GM18873 (cell line): Measurements from ENCODE around the gene ARID3B.
"Not testable (repeated sequence)": the region's sequence is repeated elsewhere in the genome, so short reads cannot be mapped to it uniquely, and the experiment has no call there.

ENCODE experiments used
- ATAC-seq: cut with Tn5 transposase; IDR thresholded peaks from one replicate; pipeline ENCODE4 v1.9.1; 2021; ENCODE audit warnings: mild to moderate bottlenecking, moderate library complexity, moderate number of reproducible peaks; ENCODE audit not compliant: unreplicated experiment, low FRiP score

The ARID3B gene, protein sequence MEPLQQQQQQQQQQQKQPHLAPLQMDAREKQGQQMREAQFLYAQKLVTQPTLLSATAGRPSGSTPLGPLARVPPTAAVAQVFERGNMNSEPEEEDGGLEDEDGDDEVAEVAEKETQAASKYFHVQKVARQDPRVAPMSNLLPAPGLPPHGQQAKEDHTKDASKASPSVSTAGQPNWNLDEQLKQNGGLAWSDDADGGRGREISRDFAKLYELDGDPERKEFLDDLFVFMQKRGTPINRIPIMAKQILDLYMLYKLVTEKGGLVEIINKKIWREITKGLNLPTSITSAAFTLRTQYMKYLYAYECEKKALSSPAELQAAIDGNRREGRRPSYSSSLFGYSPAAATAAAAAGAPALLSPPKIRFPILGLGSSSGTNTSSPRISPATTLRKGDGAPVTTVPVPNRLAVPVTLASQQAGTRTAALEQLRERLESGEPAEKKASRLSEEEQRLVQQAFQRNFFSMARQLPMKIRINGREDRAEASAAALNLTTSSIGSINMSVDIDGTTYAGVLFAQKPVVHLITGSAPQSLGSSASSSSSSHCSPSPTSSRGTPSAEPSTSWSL

DNA sequence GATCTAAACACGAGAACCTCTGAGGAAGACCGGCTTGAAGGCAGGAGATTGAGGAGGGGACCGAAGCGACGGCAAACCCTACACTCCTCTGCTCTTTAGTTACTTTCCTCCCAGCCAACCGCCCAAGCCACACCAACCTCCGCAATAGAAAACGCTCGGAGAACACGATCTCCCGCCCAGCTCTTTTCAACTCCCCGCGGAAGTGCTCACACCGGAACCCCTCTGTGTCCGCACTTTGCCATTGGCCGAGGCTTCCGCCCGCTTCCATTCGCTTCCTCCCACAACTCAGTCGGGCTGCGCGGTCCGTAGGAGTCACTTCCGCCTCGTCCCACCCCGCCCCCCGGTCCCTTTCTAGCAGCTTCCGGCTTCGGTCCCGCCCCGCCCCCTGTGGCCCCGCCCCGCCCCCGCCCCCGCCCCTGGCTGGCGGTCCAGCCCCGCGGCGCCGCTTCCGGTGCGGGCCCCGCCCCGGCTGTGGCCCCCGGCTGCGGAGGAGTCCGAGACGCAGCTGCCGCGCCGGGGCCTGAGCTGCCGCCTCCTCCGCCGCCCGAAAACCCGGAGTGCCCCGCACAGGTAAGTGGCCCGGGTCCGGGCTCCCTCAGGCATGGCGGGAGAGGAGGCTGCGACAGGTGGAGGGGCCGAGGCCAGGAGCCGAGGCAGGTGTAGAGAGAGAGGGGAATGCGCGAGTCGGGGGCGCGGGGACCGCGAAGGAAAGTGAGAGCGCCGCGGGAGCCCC, at the start of gene ARID3B:
Gene ARID3B (plus strand): TSS at position 460 of the 733 bp plus-strand sequence. CDS start 2,717 bp downstream, outside the sequence.
- ATAC-seq, result peak; percentile 79

DNA sequence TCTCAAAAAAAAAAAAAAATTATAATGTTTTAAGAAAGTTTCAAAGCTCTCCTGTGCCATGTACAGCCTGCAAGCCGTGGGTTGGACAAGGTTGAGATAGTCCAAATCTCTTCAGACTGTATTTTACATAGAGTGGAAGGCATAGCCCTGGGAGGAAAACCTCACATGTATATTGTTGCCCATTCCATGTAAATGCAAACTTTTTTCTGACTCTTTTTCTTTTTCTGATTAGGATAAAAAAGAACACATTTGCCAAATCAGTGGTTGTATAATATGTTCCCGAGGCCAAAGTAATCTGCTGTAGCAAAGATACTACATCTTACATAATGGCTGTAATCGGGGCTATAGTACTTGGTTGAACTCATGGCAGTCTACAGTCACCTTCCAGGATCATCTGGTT, 44.4 kb upstream of the ARID3B start:
- no peak for ATAC-seq

DNA sequence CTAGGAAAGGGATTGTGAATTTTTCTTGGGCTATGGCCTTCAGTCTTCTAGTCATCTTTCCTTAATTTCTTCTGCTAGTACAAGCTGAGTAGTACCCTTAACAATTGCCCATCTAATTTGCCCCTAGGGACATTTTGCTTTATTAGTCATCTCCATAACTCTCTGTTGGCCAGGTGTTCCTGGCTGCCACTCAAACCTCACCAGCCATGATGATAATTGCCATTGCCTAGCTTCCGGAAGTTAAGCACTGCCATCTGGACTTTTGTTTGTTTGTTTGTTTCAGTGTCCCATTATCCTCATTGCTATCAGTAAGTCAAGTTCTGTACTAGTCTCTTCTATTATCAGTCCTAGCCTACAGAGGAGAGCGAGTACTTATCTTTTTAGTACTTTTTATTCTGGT, 43.4 kb upstream of the ARID3B start:
- no peak for ATAC-seq

DNA sequence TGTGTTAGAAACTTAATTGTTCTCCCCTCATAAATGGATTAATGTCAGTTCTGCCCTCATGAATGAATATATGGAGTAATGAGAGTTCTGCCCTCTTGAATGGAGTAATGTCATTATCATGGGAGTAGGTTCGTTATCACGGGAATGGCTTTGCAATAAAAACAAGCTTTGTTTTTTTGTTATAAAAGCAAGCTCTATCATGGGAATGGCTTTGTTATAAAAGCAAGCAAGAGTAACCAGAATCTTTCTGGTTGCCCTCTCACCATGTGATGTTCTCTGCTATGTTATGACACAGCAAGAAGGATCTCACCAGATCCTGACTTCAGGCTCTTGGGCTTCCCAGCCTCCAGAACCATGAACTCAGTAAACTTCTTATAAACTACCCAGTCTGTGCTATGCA, 41.7 kb upstream of the ARID3B start:
- ATAC-seq, result no peak

DNA sequence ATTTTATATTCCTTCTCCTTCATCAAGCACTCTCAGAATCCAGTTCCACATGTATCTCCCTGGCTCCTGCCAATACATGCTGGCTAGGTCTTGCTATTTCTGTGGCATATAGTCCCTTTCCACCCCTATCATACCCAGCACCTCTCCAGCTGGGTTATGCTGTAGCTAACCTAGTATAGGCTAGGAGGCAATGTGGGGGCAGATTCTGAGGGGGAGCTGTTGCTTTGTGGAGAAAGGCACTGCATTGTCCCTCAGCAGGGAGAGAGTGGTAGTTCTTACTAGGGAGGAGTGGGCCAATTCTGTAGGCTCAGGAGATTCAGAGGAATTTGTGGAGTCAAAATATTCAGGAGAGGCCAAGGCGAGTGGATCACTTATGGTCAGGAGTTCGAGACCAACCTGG, 40.6 kb upstream of the ARID3B start:
- no peak for ATAC-seq

DNA sequence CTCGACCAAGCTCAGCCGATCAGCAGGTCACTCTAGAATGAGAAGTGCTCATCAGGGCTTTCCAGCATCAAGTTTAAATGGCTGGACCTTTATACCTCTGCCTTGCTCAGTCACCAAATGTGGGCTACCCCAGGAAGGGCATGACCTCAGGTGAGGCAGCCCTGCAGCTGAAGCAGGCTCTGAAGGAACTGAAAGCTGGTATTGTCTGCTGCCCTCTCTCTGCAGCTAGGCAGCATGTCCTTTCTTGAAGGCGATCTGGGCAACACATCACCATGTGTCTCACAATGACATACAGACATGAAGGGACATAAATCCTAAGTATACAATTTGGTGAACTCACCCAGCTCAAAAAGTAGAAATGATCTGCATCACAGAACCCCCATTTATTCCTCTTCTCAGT, 38.7 kb upstream of the ARID3B start:
- no peak for ATAC-seq

DNA sequence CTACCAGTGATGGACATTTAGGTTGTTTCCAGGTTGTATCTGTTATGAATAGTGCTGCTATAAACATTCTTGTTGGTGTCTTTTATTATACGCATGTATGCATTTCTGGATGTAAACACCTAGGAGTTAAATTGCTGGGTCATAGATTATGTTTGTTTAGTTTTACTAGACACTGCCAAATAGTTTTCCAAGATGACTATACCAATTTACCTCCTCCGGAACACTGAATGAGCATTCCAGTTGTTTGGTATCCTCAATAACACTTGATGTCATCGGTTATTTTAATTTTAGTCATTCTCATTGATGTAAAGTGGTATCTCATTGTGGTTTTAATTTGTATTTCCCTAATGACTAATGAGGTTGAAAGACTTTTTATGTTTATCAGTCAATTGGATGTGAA, 36.6 kb upstream of the ARID3B start:
- no peak for ATAC-seq

DNA sequence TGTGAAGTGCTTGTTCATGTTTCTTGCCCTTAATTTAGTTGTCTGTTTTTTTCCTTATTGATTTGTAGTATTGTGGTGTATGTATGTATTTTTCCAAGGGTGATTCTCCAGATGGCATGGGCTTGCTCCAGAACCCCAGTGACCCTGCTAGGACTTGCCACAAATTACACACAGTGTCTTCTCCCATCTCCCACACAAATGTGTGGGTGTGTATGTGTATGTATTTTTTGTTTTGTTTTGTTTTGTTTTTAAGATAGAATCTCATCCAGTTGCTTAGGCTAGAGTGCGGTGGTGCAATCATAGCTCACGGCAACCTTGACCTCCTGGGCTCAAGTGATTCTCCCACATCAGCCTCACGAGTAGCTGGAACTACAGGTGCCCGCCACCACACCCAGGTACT, 36.2 kb upstream of the ARID3B start:
- no peak for ATAC-seq

DNA sequence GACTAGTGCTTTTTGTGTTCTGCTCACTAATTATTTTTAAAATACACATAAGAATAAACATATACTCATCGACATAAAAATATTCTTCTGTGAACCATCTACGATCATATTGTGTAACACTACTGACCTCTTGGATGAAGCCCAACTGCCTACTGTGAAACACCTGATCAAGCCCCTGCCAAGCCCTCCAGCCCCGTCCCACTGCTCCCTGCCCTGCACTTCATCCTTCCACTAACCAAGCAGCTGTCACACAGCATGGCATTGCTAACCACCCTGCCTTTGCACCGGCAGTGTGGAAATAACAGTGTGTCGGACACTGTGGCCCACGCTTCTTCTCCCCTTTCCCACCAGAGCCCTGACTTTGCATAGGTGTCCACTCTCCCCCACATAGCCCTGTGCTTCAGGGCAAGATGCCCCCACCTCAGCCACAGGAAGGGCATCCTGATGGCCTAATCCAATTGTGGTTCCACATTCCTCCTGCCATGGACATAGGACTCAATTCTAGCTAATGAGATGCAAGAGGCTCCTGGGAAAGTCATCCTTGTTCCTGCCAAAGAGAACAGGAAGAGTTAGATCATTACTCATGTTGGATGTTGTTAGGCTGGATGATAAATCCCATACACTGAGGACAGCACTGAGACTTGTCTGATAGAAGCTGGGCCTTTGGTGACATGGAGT, 35.0 kb upstream of the ARID3B start:
- ATAC-seq, result no peak

DNA sequence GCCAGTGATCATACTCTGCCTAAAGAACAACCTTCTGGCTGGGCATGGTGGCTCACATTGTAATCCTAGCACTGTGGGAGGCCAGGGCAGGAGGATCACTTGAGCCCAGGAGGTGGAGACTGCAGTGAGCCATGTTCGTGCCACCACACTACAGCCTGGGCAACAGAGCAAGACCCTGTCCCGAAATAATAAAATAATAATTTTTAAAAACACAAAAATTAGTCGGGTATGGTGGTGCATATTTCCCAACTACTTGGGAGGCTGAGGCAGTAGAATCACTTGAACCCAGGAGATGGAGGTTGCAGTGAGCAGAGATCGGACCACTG, 34.5 kb upstream of the ARID3B start:
- ATAC-seq, result no peak

DNA sequence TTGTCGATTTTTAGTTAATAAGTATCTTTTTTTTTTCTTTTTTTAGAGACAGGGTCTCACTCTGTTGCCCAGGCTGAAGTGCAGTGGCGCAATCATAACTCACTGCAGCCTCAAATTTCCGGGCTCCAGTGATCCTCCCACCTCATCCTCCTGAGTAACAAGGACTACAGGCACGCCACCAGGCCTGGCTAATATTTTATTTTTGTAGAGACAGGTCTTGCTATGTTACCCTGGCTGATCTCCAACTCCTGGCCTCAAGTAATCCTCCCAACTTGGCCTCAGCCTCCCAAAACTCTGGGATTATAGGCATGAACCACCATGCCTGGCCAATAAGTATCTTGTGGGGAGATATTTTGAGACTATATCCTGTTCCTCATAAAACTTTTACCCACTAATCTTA, 29.4 kb upstream of the ARID3B start:
- ATAC-seq, result peak; percentile 41

DNA sequence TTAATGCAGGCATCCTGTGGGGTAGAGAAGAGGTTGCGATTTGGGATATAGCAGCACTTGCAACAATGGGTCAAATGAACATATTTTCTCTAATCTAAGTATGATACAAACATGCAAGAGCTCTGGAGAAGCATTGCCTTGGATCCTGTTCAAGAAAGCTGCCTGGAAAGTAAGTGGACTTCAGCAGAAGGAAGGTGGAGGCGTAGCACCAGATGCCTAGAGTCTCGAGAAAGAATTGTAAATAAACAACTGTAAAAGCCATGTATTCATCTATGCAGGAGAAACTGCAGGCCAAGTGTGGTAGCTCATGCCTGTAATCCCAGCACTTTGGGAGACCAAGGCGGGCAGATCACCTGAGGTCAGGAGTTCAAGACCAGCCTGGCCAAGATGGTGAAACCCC, 27.0 kb upstream of the ARID3B start:
- ATAC-seq, result not testable (repeated sequence)

DNA sequence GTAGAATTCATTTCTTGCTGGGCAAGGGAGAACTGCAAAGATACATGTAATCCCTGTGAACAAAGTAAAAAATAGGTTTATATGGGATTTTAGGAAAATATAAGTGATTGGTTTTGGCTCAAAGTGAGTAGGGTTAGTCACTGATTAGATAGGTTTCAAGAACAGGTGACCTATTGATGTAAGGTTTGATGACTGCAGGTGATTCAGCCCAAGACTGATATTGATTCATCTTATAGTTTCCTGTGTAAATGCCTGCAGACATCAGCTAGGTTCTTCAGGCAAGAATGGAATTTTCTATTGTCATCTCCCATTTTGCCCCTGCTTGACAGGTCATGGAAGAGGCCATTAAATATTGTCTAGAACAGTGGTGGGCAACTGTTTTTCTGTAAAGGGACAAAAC, 23.9 kb upstream of the ARID3B start:
- no peak for ATAC-seq

DNA sequence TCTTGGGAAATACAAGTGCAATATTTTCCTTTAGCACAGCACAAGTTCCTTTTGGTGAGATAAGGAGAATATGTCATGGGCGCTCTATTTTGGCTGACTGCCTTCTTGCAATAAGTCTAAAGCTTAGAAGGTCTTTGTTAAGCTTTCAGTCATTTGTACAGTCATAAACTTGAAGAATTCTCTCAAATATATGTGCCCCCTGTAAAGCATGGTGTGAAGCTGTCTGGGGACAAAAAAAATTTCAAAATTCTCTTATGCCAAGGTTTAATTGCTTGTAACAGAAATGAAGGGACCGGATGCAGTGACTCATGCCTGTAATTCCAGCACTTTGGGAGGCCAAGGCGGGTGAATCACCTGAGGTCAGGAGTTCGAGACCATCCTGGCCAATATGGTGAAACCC, 21.7 kb upstream of the ARID3B start:
- ATAC-seq, result no peak

DNA sequence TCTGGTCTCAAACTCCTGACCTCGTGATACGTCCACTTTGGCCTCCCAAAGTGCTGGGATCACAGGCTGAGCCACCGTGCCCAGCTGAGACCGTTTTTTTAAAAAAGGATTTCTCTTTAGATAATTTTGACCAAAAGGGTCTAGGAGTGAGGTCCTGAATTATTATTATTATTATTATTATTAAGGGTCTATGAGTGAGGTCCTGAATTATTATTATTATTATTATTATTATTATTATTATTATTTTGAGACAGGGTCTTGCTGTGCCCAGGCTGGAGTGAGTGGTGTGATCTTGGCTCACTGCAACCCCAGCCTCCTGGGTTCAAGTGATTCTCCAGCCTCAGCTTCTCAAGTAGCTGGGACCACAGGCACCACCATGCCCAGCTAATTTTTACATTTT, 20.6 kb upstream of the ARID3B start:
- no peak for ATAC-seq

DNA sequence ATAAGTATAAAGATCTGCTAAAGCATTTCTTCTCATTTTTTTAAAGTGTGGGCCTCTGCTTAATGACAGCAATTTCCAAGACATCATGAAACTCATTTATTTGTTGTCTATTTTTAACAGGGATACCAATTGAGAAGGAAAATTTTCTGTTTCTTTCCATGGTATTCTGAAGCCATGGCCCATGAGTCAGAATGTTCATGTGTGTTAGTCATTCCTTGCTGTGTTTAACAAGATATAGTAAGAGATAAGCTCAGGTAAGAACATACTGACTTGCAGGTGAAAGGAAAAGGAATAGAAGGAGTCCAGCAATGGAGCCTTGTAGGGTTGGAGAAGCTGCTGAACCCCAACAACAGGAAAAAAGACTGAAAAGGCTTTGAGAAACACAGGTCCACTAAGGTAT, 17.0 kb upstream of the ARID3B start:
- no peak for ATAC-seq

DNA sequence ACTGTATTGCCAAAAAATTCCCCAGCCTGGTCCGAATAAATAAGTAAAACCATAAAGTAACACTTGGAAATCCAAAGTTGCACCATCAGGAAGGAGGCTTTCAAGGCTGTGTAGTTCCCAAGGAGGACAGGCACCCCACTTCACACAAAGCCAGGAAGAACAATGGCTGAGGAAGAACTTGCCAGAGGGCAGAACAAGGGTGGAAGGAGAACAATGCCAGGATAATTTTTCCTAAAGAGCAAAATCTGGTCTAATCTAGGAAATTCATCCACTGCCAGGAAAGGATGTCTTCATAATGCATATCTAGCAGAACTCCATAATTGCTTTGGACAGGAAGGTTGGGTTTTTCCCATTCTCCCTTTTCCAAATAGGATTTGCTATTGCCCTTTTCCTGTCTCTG, 15.7 kb upstream of the ARID3B start:
- ATAC-seq, result no peak

DNA sequence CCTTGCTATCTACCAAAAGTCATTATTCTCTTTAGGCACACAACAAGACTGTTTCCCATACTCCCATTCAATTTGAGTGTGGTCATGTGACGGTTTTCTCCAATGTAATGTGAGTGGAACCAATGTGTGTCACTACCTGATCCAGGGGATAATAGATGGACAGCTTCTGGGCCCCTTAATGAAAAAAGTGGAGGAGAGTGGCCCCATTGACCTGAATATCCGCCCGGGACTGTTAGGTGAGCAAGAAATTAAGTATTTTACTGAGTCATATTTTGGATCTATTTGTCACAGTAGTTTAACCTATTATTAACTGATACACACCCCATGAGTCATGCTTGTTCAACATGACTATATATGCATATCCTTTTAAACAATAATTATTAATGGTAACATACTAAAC, 15.1 kb upstream of the ARID3B start:
- ATAC-seq, result no peak

DNA sequence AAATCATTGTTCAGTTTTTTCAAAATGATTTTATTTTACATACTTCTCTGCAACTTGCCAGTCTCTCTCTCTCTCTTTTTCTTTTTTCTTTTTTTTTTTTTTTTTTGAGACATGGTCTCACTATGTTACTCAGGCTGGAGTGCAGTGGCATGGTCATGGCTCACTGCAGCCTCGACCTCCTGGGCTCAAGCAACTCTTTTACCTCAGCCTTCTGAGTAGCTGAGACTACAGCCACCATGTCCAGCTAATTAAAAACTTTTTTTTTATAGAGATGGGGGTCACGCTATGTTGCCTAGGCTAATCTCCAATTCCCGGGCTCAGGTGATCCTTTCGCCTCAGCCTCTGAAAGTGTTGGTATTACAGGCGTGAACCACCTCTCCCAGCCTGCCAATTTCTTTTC, 12.1 kb upstream of the ARID3B start:
- ATAC-seq, result no peak

DNA sequence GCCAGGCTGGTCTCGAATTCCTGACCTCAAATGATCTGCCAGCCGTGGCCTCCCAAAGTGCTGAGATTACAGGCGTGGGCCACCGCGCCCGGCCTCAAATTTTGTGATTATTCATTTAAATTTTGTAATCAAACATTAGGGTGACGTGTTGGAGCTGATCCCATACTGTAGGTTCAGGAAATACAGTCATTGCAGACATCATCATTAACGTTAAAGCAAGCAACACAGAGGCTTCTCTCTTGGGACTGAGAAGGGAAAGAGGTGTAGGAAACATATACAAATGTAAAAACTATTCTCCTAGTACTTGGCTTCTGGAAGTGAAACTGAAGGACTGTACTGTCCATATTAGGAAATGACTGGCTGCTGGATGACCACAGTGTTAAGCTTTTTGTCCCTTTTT, 11.1 kb upstream of the ARID3B start:
- no peak for ATAC-seq

DNA sequence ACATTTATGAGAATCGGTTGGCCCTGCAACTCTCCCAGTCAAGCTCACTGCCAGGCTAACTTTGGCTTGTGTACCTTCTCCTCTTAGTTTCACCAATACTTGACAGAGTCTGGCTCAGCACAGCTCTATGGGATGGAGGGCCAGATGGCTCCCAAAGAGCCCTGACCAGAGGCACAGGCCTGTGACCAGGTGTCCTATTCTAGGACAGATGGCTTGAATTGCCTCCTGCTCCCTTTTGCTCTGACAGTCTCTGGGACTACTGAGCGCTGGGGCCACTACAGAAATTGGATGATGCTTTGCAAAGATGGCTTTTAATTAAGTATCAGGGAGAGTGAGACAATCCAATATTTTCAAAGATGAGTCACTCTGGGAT, 10.3 kb upstream of the ARID3B start:
- no peak for ATAC-seq
